ENCODE results near the gene SCAMP2.
"Not testable (repeated sequence)": the region's sequence is repeated elsewhere in the genome, so short reads cannot be mapped to it uniquely, and the experiment has no call there.

Gene SCAMP2

GRCh38 chr15:74889883-74890664, 16.9 kb upstream of the SCAMP2 start, which contains the start of gene MPI:
Gene MPI, plus strand, starts transcription at chr15:74890042. Its CDS starts 32 bp downstream, at chr15:74890074.
- DNase-seq (ENCODE audit: low spot score), result peak; percentile 95

- DNase-seq (ENCODE audit: low spot score), result no peak
These were observed 16.3 kb upstream of the SCAMP2 start for GRCh38 chr15:74889390-74889882.

DNA sequence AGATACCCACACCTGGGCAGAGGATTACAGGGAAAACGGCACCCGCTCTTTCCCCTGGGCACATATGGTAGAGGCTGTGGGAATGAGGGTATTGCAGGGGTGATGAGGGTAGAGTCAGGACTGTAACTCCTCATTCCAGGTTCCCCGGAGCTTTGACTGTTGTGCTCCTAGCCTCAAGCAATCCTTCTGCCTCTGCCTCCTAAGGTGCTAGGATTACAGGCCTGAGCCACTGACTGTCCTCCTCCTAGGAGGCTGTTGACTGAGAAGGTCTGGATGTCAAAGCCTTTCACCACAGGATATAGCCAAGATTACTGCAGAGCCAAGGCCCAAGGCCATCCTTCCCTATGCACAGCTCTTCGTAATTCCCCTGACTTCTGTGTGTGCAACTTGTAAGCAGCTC, 15.6 kb upstream of the SCAMP2 start:
- no peak for DNase-seq (ENCODE audit: low spot score)

DNA sequence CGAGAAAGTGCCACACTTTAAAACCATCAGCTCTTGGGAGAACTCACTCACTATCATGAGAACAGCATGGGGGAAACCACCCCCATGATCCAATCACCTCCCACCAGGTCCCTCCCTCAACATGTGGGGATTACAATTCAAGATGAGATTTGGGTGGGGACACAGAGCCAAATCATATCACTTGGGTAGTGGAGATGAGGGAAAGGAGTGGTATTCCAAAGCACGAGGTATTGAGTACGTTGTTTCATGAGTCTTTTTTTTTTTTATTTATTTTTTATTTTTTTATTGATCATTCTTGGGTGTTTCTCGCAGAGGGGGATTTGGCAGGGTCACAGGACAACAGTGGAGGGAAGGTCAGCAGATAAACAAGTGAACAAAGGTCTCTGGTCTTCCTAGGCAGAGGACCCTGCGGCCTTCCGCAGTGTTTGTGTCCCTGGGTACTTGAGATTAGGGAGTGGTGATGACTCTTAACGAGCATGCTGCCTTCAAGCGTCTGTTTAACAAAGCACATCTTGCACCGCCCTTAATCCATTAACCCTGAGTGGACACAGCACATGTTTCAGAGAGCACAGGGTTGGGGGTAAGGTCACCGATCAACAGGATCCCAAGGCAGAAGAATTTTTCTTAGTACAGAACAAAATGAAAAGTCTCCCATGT, 14.5 kb upstream of the SCAMP2 start:
- not testable (repeated sequence) for DNase-seq (ENCODE audit: low spot score)

- DNase-seq (ENCODE audit: low spot score), result no peak
These were observed 12.3 kb upstream of the SCAMP2 start for GRCh38 chr15:74885461-74885860.

DNA sequence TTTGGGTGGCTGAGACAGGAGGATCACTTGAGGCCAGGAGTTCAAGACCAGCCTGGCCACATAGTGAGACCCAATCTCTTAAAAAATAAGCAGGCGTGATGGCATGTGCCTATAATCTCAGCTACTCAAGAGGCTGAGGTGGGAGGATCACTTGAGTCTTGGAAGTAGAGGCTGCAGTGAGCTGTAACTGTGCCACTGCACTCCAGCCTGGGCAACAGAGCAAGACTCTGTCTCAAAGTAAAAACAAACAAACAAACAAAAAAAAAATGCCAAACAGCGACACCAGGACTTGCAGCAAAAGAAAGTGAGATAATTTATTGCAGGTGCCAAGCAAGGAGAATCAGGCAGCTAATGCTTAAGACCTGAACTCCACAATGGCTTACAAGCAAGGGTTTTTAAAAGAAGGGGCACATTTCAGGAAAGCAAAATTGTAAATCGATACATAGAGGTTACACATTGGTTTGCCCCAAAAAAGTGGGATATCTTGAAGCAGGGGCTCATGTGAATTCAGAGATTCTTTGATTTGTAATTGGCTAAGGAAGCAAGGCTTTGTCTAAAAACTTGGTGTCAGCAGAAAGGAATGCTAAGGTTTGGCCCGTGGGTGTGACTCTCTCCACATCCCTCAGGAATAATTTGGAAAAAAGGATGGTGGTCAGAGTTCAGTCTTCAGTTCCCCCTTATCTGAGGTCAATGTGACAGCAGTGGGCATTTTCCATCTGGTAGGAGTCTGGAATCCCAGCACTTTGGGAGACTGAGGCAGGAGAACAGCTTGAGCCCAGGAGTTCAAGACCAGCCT, 11.5 kb upstream of the SCAMP2 start:
- DNase-seq (ENCODE audit: low spot score), result no peak

- DNase-seq (ENCODE audit: low spot score), result no peak
These were observed 9.4 kb upstream of the SCAMP2 start for GRCh38 chr15:74882528-74882927.

GRCh38 chr15:74878273-74878672, 5.1 kb upstream of the SCAMP2 start:
- DNase-seq (ENCODE audit: low spot score), result no peak

DNA sequence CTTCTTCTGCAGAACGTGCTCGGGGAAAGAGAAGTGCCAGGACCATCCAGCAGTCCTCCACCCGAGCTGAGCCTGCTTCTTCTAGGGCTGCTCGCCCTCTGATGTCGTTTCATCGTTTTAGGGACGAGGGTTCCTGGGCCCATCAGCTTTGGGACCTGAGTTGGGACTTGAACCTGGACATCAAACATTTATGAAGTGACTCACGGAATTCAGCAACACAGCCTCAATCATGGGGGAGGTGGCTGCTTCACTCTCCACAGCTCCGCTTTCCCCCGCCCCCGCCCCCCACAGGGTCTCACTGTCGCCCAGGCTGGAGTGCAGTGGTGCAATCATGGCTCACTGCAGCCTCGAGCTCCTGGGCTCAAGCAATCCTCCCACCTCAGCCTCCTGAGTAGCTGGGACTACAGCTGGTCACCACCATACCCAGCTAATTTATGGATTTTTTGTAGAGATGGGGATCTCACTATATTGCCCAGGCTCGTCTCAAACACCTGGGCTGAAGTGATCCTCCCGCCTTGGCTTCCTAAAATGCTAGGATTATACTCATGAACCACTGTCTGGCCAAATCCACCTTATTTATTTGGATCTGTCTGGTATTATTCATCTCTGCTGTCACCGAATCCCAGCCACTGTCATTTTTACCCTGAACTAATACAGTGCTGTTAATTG, 725 bp upstream of the SCAMP2 start:
- peak; percentile 33 for DNase-seq (ENCODE audit: low spot score)

- no peak for DNase-seq (ENCODE audit: low spot score)
These were observed 496 bp downstream of the SCAMP2 start for GRCh38 chr15:74872702-74873035.

GRCh38 chr15:74870436-74871215, 2.5 kb downstream of the SCAMP2 start:
- no peak for DNase-seq (ENCODE audit: low spot score)

- DNase-seq (ENCODE audit: low spot score), result peak; percentile 60
These were observed 3.3 kb downstream of the SCAMP2 start for GRCh38 chr15:74869726-74870407.

DNA sequence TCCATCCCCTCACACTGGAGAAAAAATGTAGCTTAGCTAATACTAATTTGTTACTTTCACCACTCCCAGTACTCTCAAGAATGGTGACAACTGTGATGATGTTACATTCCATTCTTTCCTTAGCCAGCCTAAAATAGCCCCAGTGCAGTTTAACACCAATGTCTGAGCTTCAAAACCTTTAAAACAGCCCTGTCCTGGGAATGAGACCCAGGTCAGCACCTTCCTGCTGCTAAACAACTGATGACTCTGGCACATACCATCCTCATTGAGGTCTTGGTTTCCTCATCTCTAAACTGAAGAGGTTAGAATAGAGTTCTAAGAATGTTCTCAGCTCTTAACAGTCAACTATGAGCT, 3.8 kb downstream of the SCAMP2 start:
- DNase-seq (ENCODE audit: low spot score), result no peak

- no peak for DNase-seq (ENCODE audit: low spot score)
These were observed 5.1 kb downstream of the SCAMP2 start for GRCh38 chr15:74868059-74868458.

- DNase-seq (ENCODE audit: low spot score), result no peak
These were observed 5.6 kb downstream of the SCAMP2 start for GRCh38 chr15:74867466-74868038.

- no peak for DNase-seq (ENCODE audit: low spot score)
These were observed 7.1 kb downstream of the SCAMP2 start for GRCh38 chr15:74866090-74866489.

- DNase-seq (ENCODE audit: low spot score), result no peak
These were observed 7.8 kb downstream of the SCAMP2 start for GRCh38 chr15:74865316-74865715.

DNA sequence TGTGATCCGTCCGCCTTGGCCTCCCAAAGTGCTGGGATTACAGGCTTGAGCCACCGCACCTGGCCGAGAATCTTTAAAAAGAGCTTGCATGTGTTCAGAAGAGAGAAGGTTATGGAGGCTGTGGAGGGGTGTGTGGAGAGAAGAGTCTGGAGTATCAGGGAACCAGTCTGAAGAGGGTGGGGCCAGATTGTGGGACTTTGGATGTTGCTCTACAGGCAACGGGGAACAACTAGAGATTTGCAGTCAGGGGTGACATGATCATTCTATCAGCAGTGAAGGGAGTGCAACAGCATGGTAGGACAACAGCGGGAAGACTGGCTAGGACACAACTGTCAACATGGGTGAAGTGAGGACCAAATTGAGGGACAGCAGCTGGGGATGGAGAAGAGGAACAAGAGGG, 8.9 kb downstream of the SCAMP2 start:
- no peak for DNase-seq (ENCODE audit: low spot score)

DNA sequence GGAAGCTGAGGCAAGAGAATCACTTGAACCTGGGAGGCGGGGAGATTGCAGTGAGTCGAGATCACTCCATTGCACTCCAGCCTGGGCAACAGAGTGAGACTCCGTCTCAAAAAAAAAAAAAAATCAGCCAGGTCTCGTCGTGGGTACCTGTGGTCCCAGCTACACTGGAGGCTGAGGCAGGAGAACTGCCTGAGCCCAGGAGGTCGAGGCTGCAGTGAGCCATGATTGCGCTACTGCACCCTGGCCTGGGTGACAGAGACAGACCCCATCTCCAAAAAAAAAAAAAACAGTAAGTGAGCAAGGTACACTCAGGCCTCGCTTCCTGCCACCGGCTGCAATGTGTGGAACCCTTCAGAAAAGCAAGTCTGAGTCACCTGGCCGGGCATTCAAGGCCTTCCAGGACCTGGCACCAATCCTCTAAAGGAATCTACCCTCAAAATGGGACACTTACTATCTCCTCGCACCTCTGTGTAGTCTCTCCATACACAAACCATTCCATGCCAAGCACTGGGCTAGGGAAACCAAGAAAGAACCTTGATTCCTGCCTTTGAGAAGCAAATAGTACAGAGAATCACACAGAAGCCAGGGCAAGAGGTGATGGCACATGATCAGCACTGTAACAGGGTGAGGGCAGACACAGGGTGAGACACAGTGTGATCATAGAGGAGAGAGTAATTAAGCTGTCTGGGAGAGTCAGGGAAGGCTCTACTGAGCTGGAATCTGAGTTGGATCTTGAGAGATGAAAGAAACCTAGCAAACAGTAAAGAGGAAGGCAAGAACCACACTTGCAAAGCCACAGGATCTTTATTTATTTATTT, 9.7 kb downstream of the SCAMP2 start:
- DNase-seq (ENCODE audit: low spot score), result no peak

GRCh38 chr15:74858369-74858740, 14.8 kb downstream of the SCAMP2 start:
- no peak for DNase-seq (ENCODE audit: low spot score)
